PC-9 (cell line): ENCODE data around the gene DOCK1.

Experiments
- EZH2 ChIP-seq: fragments of 200-600 bp; sonication (generic); IDR thresholded peaks from 2 replicates; pipeline ENCODE4 v1.8.0; 2017; ENCODE audit warnings: antibody characterized with exemption, low read depth
- TF ChIP-seq, protein P1 (sequence below): fragments of 200-600 bp; sonication (generic); conservative IDR thresholded peaks from 2 replicates; pipeline ENCODE4 v1.6.1; 2017; ENCODE audit warnings: mixed run types, antibody characterized with exemption, mild to moderate bottlenecking, moderate library complexity

DNA sequence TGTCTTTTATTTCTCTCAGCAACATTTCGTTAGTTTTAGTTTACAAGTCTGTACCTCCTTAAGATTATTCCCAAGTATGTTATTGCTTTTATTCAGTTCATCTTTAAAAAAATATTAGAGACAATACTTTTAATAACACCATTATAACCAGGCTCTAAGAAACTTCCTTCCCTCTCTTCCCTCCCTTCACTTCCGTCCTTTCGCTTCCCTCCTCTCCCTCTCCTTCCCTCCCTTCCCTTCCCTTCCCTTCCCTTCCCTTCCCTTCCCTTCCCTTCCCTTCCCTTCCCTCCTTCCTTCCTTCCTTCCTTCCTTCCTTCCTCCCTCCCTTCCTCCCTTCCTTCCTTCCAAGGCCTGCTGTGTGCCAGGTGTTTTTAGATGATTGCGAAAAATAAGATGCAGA, 58.1 kb downstream of the DOCK1 start:
- TF ChIP-seq, protein P1, sequence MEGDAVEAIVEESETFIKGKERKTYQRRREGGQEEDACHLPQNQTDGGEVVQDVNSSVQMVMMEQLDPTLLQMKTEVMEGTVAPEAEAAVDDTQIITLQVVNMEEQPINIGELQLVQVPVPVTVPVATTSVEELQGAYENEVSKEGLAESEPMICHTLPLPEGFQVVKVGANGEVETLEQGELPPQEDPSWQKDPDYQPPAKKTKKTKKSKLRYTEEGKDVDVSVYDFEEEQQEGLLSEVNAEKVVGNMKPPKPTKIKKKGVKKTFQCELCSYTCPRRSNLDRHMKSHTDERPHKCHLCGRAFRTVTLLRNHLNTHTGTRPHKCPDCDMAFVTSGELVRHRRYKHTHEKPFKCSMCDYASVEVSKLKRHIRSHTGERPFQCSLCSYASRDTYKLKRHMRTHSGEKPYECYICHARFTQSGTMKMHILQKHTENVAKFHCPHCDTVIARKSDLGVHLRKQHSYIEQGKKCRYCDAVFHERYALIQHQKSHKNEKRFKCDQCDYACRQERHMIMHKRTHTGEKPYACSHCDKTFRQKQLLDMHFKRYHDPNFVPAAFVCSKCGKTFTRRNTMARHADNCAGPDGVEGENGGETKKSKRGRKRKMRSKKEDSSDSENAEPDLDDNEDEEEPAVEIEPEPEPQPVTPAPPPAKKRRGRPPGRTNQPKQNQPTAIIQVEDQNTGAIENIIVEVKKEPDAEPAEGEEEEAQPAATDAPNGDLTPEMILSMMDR, result no peak
- no peak for TF ChIP-seq EZH2
